KMS-11 (cell line): ENCODE measurements around the gene MIPOL1.

ENCODE experiments used
- H2AFZ ChIP-seq: fragments of 200-600 bp; sonication (generic); 2 replicates; pipeline ENCODE4 v1.6.1; 2016; ENCODE audit warnings: antibody characterized with exemption, mixed run types, low read depth
- H3K27ac ChIP-seq: fragments of 200-600 bp; sonication (generic); 2 replicates; pipeline ENCODE4 v1.6.1; 2016; ENCODE audit warnings: mild to moderate bottlenecking, mixed run types
- H3K27me3 ChIP-seq: fragments of 200-600 bp; sonication (generic); 2 replicates; pipeline ENCODE4 v1.6.1; 2017; ENCODE audit warnings: mild to moderate bottlenecking, low read depth, mixed run types, moderate library complexity; ENCODE audit not compliant: insufficient read depth
- H3K36me3 ChIP-seq: fragments of 200-600 bp; sonication (generic); 2 replicates; pipeline ENCODE4 v1.6.1; 2017; ENCODE audit warnings: mild to moderate bottlenecking, mixed run types; ENCODE audit not compliant: insufficient read depth
- H3K4me1 ChIP-seq: fragments of 200-600 bp; sonication (generic); 2 replicates; pipeline ENCODE4 v1.6.1; 2016; ENCODE audit warnings: mild to moderate bottlenecking, low read depth, mixed run types; ENCODE audit not compliant: poor library complexity, severe bottlenecking
- H3K4me2 ChIP-seq: fragments of 200-600 bp; sonication (generic); 2 replicates; pipeline ENCODE4 v1.7.0; 2016; ENCODE audit warnings: mild to moderate bottlenecking, mixed run types
- H3K4me3 ChIP-seq: fragments of 200-600 bp; sonication (generic); IDR thresholded peaks from 2 replicates; pipeline ENCODE4 v1.6.1; 2017; ENCODE audit warnings: low read depth, low read length, mixed read lengths; ENCODE audit not compliant: insufficient read depth
- H3K79me2 ChIP-seq: fragments of 200-600 bp; sonication (generic); 2 replicates; pipeline ENCODE4 v1.6.1; 2016; ENCODE audit warnings: low read depth, mixed run types; ENCODE audit not compliant: insufficient read depth
- H3K9ac ChIP-seq: fragments of 200-600 bp; sonication (generic); 2 replicates; pipeline ENCODE4 v1.6.1; 2016; ENCODE audit warnings: mild to moderate bottlenecking, mixed run types
- H4K20me1 ChIP-seq: fragments of 200-600 bp; sonication (generic); 2 replicates; pipeline ENCODE4 v1.6.1; 2016; ENCODE audit warnings: mild to moderate bottlenecking, mixed run types; ENCODE audit not compliant: insufficient read depth
- CTCF ChIP-seq: fragments of 200-600 bp; sonication (generic); conservative IDR thresholded peaks from 2 replicates; pipeline ENCODE4 v1.6.1; 2017; ENCODE audit warnings: low read depth, mild to moderate bottlenecking, antibody characterized with exemption, low read length, moderate library complexity, mixed read lengths

The MIPOL1 gene

GRCh38 chr14:37194698-37195097 lies 3.0 kb upstream of the MIPOL1 start:
- Histone ChIP-seq H3K36me3 (no peaks in the 10 kb centered on the region), H3K4me2 (no peak overlapping the region), H3K27ac (no peak overlapping the region), H2AFZ (no peak overlapping the region), H3K9ac (no peak overlapping the region), H3K4me1 (no peaks in the 10 kb centered on the region), H3K27me3 (no peaks in the 10 kb centered on the region), H3K4me3 (no peak overlapping the region), H3K79me2 (no peaks in the 10 kb centered on the region), H4K20me1 (no peaks in the 10 kb centered on the region)
- no peak for TF ChIP-seq CTCF

- H3K4me3 ChIP-seq, result no peak overlapping the region
- no peaks in the 10 kb centered on the region for H3K4me1 ChIP-seq
- H3K36me3 ChIP-seq, result no peaks in the 10 kb centered on the region
- no peak overlapping the region for H3K9ac ChIP-seq
- H3K27me3 ChIP-seq, result no peaks in the 10 kb centered on the region
- no peaks in the 10 kb centered on the region for H4K20me1 ChIP-seq
- no peak overlapping the region for H2AFZ ChIP-seq
- no peak for TF ChIP-seq CTCF
- no peak overlapping the region for H3K4me2 ChIP-seq
- H3K27ac ChIP-seq, result no peak overlapping the region
- no peaks in the 10 kb centered on the region for H3K79me2 ChIP-seq
Observed at GRCh38 chr14:37195327-37195726, 2.4 kb upstream of the MIPOL1 start.

GRCh38 chr14:37196604-37197420 lies 925 bp upstream of the MIPOL1 start:
- Histone ChIP-seq H3K4me1 (no peaks in the 10 kb centered on the region), H3K27me3 (no peaks in the 10 kb centered on the region), H3K4me3 (no peak overlapping the region), H3K4me2 (no peak overlapping the region), H3K79me2 (no peaks in the 10 kb centered on the region), H2AFZ (no peak overlapping the region), H3K27ac (no peak overlapping the region), H3K36me3 (no peaks in the 10 kb centered on the region), H3K9ac (no peak overlapping the region), H4K20me1 (no peaks in the 10 kb centered on the region)
- no peak for TF ChIP-seq CTCF

- no peak for TF ChIP-seq CTCF
- Histone ChIP-seq H3K27me3 (no peaks in the 10 kb centered on the region), H3K27ac (no peak overlapping the region), H3K36me3 (no peaks in the 10 kb centered on the region), H3K9ac (no peak overlapping the region), H3K4me1 (no peaks in the 10 kb centered on the region), H4K20me1 (no peaks in the 10 kb centered on the region), H2AFZ (no peak overlapping the region), H3K4me2 (no peak overlapping the region), H3K4me3 (no peak overlapping the region), H3K79me2 (no peaks in the 10 kb centered on the region)
Observed at GRCh38 chr14:37198273-37198598, 499 bp downstream of the MIPOL1 start.
